ENCODE data around the gene ECI2. TPM values are rescaled to one million over a fixed set of nuclear protein-coding genes. Genes with fewer than 3 reads are reported as not detected.
A peak's percentile ranks its signal among the peaks of the same experiment; 100 is the strongest.

The ECI2 gene
- total and polyA plus RNA-seq, 2 experiments from 2014 or later: 102 to 114 TPM

- Histone ChIP-seq H3K36me3 (replicated peaks; ENCODE audit: insufficient read depth, low read depth) (no peaks in the 10 kb centered on the region), H3K27me3 (no peaks in the 10 kb centered on the region), H3K4me2 (no peak overlapping the region), H3K79me2 (no peaks in the 10 kb centered on the region), H3K9me2 (replicated peaks; ENCODE audit: insufficient read depth) (no peaks in the 10 kb centered on the region), H3K4me1 (ENCODE audit: insufficient read depth) (peaks cover 13% of the 10 kb centered on the region), H3K9me3 (ENCODE audit: low read depth) (no peaks in the 10 kb centered on the region), H3K27ac (no peak overlapping the region), H4K20me1 (ENCODE audit: insufficient read depth, poor library complexity, severe bottlenecking) (no peaks in the 10 kb centered on the region), H2AFZ (no peak overlapping the region), H3K4me3 (no peak overlapping the region)
- no peak for DNase-seq (ENCODE audit: low spot score)
- WGBS (ENCODE audit: low lambda C conversion rate, missing lambda C conversion rate): 58% methylated on average over 4 of the region's 4 CpGs
- TF ChIP-seq EZH2phosphoT487 (IDR thresholded peaks at IDR 0.05; ENCODE audit: low read depth, severe bottlenecking, unreplicated experiment) (no peak), EZH2 (IDR thresholded peaks at IDR 0.05; ENCODE audit: borderline replicate concordance) (no peak)
- TF ChIP-seq, protein P1, sequence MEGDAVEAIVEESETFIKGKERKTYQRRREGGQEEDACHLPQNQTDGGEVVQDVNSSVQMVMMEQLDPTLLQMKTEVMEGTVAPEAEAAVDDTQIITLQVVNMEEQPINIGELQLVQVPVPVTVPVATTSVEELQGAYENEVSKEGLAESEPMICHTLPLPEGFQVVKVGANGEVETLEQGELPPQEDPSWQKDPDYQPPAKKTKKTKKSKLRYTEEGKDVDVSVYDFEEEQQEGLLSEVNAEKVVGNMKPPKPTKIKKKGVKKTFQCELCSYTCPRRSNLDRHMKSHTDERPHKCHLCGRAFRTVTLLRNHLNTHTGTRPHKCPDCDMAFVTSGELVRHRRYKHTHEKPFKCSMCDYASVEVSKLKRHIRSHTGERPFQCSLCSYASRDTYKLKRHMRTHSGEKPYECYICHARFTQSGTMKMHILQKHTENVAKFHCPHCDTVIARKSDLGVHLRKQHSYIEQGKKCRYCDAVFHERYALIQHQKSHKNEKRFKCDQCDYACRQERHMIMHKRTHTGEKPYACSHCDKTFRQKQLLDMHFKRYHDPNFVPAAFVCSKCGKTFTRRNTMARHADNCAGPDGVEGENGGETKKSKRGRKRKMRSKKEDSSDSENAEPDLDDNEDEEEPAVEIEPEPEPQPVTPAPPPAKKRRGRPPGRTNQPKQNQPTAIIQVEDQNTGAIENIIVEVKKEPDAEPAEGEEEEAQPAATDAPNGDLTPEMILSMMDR (IDR thresholded peaks at IDR 0.05; ENCODE audit: poor library complexity): no peak
These were observed 64.0 kb downstream of the ECI2 start for GRCh38 chr6:4071330-4071729.

- no peak for TF ChIP-seq EZH2phosphoT487 (IDR thresholded peaks at IDR 0.05; ENCODE audit: low read depth, severe bottlenecking, unreplicated experiment)
- no peak for TF ChIP-seq EZH2 (IDR thresholded peaks at IDR 0.05; ENCODE audit: borderline replicate concordance)
- TF ChIP-seq, protein P1 (IDR thresholded peaks at IDR 0.05; ENCODE audit: poor library complexity): no peak
- Histone ChIP-seq H3K4me2 (no peak overlapping the region), H3K79me2 (no peaks in the 10 kb centered on the region), H4K20me1 (ENCODE audit: insufficient read depth, poor library complexity, severe bottlenecking) (no peaks in the 10 kb centered on the region), H3K4me1 (ENCODE audit: insufficient read depth) (peaks cover 13% of the 10 kb centered on the region), H2AFZ (no peak overlapping the region), H3K27ac (no peak overlapping the region), H3K36me3 (replicated peaks; ENCODE audit: insufficient read depth, low read depth) (no peaks in the 10 kb centered on the region), H3K9me2 (replicated peaks; ENCODE audit: insufficient read depth) (no peaks in the 10 kb centered on the region), H3K4me3 (no peak overlapping the region), H3K9me3 (ENCODE audit: low read depth) (no peaks in the 10 kb centered on the region), H3K27me3 (no peaks in the 10 kb centered on the region)
- 80% methylated on average over 6 of the region's 6 CpGs for WGBS (ENCODE audit: low lambda C conversion rate, missing lambda C conversion rate)
- no peak for DNase-seq (ENCODE audit: low spot score)
These were observed 66.2 kb downstream of the ECI2 start for GRCh38 chr6:4069199-4069598.

GRCh38 chr6:4067673-4068072 is 67.7 kb downstream of the ECI2 start:
- Histone ChIP-seq H2AFZ (no peak overlapping the region), H3K9me3 (ENCODE audit: low read depth) (no peaks in the 10 kb centered on the region), H3K79me2 (no peaks in the 10 kb centered on the region), H3K4me3 (no peak overlapping the region), H3K27ac (peak overlapping the region; percentile 49), H3K4me1 (ENCODE audit: insufficient read depth) (peaks cover 13% of the 10 kb centered on the region), H3K4me2 (peak overlapping the region; percentile 51), H3K36me3 (replicated peaks; ENCODE audit: insufficient read depth, low read depth) (no peaks in the 10 kb centered on the region), H3K27me3 (no peaks in the 10 kb centered on the region), H4K20me1 (ENCODE audit: insufficient read depth, poor library complexity, severe bottlenecking) (no peaks in the 10 kb centered on the region), H3K9me2 (replicated peaks; ENCODE audit: insufficient read depth) (no peaks in the 10 kb centered on the region)
- no peak for DNase-seq (ENCODE audit: low spot score)
- TF ChIP-seq EZH2phosphoT487 (IDR thresholded peaks at IDR 0.05; ENCODE audit: low read depth, severe bottlenecking, unreplicated experiment) (no peak), EZH2 (IDR thresholded peaks at IDR 0.05; ENCODE audit: borderline replicate concordance) (no peak)
- TF ChIP-seq, protein P1 (IDR thresholded peaks at IDR 0.05; ENCODE audit: poor library complexity): no peak
- 69% methylated on average over 1 of the region's 1 CpG for WGBS (ENCODE audit: low lambda C conversion rate, missing lambda C conversion rate)

All from hepatocyte (in vitro differentiated cells).